Parathyroid adenoma (tissue), 2 donors: ENCODE data around the gene LRRC4C.

Experiments used
- H2AFZ ChIP-seq: fragments of 300-600 bp; sonication (generic); one replicate; pipeline ENCODE4 v1.7.0; 2017; ENCODE audit warnings: antibody characterized with exemption, mild to moderate bottlenecking
- H3K27ac ChIP-seq: fragments of 300-600 bp; sonication (generic); one replicate; pipeline ENCODE4 v1.7.0; 2017
- H3K27me3 ChIP-seq: fragments of 300-600 bp; sonication (generic); one replicate; pipeline ENCODE4 v1.7.0; 2017; ENCODE audit warnings: low read length; ENCODE audit not compliant: control insufficient read depth, insufficient read depth
- H3K36me3 ChIP-seq: fragments of 300-600 bp; sonication (generic); one replicate; pipeline ENCODE4 v1.7.0; 2017; ENCODE audit warnings: low read length; ENCODE audit not compliant: control insufficient read depth, insufficient read depth
- H3K4me1 ChIP-seq: fragments of 300-600 bp; sonication (generic); one replicate; pipeline ENCODE4 v1.7.0; 2017; ENCODE audit warnings: control low read depth
- H3K4me2 ChIP-seq: fragments of 300-600 bp; sonication (generic); one replicate; pipeline ENCODE4 v1.7.0; 2017; ENCODE audit warnings: low read length
- H3K4me3 ChIP-seq: fragments of 300-600 bp; sonication (generic); one replicate; pipeline ENCODE4 v1.7.0; 2017; ENCODE audit warnings: low read depth, low read length
- H3K79me2 ChIP-seq: fragments of 300-600 bp; sonication (generic); one replicate; pipeline ENCODE4 v1.7.0; 2017; ENCODE audit warnings: control low read depth
- H3K9ac ChIP-seq: fragments of 300-600 bp; sonication (generic); one replicate; pipeline ENCODE4 v1.7.0; 2017; ENCODE audit warnings: mild to moderate bottlenecking
- H3K9me3 ChIP-seq: fragments of 300-600 bp; sonication (generic); one replicate; pipeline ENCODE4 v1.7.0; 2017; ENCODE audit warnings: low read length; ENCODE audit not compliant: control insufficient read depth
- TF ChIP-seq, protein P1 (sequence below): fragments of 300-600 bp; sonication (generic); IDR thresholded peaks from one replicate; pipeline ENCODE4 v1.7.0; 2017; ENCODE audit warnings: antibody characterized with exemption, mild to moderate bottlenecking
- donor health status: primary hyperparathyroidism.

The LRRC4C gene

DNA sequence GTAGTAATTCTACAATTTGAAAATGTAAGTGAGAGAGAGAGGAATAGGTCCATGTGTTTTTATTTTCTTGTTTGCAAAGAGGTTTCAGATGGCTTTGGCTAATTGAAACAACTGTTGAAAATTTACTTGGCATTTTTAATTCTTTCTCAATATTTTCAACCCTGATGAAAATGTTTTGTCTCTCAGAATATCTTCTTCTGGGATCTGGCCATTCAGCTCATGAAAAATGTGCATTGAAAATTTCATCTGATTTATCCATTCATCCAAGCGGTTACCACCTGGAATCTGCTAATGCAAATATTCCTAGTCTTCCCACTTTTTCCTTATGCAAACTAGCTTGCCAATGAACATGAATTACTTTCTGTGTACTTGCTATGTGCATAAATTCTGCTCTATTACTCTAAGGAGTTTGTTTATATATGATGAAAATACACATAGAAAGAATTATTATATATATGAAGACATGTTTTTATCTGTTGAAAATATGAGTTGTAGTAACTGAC is 621.2 kb downstream of the LRRC4C start:
- no peaks in the 10 kb centered on the region for H3K9me3 ChIP-seq
- no peak overlapping the region for H3K4me2 ChIP-seq
- no peak overlapping the region for H3K9ac ChIP-seq
- TF ChIP-seq, protein P1, sequence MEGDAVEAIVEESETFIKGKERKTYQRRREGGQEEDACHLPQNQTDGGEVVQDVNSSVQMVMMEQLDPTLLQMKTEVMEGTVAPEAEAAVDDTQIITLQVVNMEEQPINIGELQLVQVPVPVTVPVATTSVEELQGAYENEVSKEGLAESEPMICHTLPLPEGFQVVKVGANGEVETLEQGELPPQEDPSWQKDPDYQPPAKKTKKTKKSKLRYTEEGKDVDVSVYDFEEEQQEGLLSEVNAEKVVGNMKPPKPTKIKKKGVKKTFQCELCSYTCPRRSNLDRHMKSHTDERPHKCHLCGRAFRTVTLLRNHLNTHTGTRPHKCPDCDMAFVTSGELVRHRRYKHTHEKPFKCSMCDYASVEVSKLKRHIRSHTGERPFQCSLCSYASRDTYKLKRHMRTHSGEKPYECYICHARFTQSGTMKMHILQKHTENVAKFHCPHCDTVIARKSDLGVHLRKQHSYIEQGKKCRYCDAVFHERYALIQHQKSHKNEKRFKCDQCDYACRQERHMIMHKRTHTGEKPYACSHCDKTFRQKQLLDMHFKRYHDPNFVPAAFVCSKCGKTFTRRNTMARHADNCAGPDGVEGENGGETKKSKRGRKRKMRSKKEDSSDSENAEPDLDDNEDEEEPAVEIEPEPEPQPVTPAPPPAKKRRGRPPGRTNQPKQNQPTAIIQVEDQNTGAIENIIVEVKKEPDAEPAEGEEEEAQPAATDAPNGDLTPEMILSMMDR = no peak
- H3K79me2 ChIP-seq = no peaks in the 10 kb centered on the region
- no peaks in the 10 kb centered on the region for H3K4me1 ChIP-seq
- H3K27ac ChIP-seq = no peak overlapping the region
- no peak overlapping the region for H2AFZ ChIP-seq
- H3K4me3 ChIP-seq = no peak overlapping the region
- no peaks in the 10 kb centered on the region for H3K27me3 ChIP-seq
- H3K36me3 ChIP-seq = no peaks in the 10 kb centered on the region

DNA sequence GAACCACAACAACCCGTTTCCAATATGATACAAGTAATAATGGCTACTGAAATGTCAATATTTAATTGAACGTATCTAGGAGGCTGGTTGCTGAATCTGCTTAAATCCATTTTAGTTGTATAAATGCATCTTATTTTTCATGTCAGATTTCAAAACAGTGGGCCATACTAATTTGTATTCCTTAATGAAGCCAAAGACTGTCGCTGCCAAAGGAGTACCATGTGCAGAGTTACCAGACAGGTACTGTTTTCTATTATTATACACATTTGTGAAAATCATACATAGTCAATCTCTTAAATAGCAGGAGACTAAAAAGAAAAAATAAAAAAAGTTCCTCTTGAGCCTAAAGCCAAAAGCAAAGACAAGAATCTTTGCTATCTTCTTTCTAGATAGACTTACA is 632.3 kb downstream of the LRRC4C start:
- Histone ChIP-seq H3K27me3 (no peaks in the 10 kb centered on the region), H3K4me1 (no peaks in the 10 kb centered on the region), H3K27ac (no peak overlapping the region), H3K4me2 (no peak overlapping the region), H3K9ac (no peak overlapping the region), H3K4me3 (no peak overlapping the region), H3K36me3 (no peaks in the 10 kb centered on the region), H2AFZ (no peak overlapping the region), H3K79me2 (no peaks in the 10 kb centered on the region), H3K9me3 (no peaks in the 10 kb centered on the region)
- TF ChIP-seq, protein P1 = no peak

DNA sequence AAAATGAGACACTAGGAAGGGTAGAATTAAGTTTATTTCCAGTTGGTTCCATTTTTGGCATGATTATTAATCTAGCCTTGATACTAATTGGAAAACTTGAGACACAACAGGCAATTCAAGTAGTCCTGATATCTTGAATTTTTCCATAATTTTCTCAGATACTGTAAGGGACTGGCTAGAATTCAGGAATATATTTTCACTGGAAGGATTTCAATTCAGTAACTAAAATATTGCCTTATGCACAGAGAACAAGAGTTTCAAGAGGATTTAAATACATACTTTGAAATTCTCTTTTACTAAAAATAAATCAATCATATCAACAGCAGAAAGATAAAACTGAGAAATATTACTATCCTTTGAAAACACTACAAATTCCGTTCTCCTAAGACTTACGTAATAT is 632.9 kb downstream of the LRRC4C start:
- Histone ChIP-seq H3K27ac (no peak overlapping the region), H3K9me3 (no peaks in the 10 kb centered on the region), H3K4me2 (no peak overlapping the region), H3K4me1 (no peaks in the 10 kb centered on the region), H3K4me3 (no peak overlapping the region), H3K9ac (no peak overlapping the region), H3K27me3 (no peaks in the 10 kb centered on the region), H2AFZ (no peak overlapping the region), H3K36me3 (no peaks in the 10 kb centered on the region), H3K79me2 (no peaks in the 10 kb centered on the region)
- TF ChIP-seq, protein P1 = no peak

DNA sequence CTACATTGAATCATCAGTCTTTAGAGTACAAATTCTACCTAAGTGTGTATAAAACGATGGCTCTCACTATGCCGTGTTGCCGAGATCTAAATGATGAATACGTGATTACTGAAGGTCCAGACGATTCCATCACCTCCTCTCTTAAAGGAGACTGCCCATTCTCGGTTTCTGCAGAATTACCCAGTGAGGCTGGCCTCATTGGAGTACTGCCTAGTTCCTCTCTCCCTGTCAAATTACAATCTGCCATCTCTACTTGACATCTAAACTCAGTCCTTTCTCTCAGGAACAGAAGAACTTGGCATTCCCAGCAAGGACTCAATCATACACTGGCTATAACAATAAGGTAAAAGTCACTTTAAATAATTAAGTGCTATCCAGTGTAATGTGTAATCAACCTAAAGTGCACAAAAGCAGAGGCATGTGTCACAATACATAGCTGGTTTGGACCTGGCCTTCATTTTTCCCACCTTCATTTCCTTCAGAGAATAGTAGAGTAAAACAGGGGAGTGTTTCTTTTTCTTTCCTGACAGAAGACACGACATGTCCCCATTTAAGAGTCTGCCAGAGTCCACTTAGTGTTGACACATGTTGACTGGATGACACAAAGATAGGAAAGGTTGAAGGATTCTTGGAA is 634.1 kb downstream of the LRRC4C start:
- Histone ChIP-seq H3K27ac (no peak overlapping the region), H3K36me3 (no peaks in the 10 kb centered on the region), H3K9ac (no peak overlapping the region), H3K4me1 (no peaks in the 10 kb centered on the region), H3K4me2 (no peak overlapping the region), H3K79me2 (no peaks in the 10 kb centered on the region), H3K4me3 (no peak overlapping the region), H3K9me3 (no peaks in the 10 kb centered on the region), H2AFZ (no peak overlapping the region), H3K27me3 (no peaks in the 10 kb centered on the region)
- TF ChIP-seq, protein P1 = no peak

DNA sequence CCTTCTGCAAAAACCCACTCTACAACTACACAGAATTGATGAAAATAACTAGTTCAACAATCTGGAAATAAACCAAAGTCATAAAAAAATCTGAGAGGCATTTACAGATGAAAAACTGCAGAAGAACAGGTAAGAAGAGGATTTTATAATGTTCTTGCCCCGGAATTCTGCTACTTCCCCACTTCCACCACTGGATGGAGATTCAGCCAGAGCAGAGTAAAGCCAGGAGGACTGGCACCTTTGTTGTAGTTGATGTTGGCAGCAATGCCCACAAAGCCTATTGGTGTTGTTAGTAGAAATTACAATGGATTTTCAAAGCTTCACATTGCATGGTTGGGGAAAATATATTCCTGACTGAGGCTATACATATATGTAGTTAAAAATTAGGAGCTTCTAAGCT is 640.2 kb downstream of the LRRC4C start:
- Histone ChIP-seq H3K79me2 (no peaks in the 10 kb centered on the region), H3K27ac (no peak overlapping the region), H2AFZ (no peak overlapping the region), H3K9me3 (no peaks in the 10 kb centered on the region), H3K4me3 (no peak overlapping the region), H3K9ac (no peak overlapping the region), H3K4me2 (no peak overlapping the region), H3K4me1 (no peaks in the 10 kb centered on the region), H3K36me3 (no peaks in the 10 kb centered on the region), H3K27me3 (no peaks in the 10 kb centered on the region)
- TF ChIP-seq, protein P1 = no peak
